ENCODE data around the gene IKZF4.
A peak's percentile ranks its signal among the peaks of the same experiment; 100 is the strongest.
"Not testable (repeated sequence)": the region's sequence is repeated elsewhere in the genome, so short reads cannot be mapped to it uniquely, and the experiment has no call there.

IKZF4 gene

DNA sequence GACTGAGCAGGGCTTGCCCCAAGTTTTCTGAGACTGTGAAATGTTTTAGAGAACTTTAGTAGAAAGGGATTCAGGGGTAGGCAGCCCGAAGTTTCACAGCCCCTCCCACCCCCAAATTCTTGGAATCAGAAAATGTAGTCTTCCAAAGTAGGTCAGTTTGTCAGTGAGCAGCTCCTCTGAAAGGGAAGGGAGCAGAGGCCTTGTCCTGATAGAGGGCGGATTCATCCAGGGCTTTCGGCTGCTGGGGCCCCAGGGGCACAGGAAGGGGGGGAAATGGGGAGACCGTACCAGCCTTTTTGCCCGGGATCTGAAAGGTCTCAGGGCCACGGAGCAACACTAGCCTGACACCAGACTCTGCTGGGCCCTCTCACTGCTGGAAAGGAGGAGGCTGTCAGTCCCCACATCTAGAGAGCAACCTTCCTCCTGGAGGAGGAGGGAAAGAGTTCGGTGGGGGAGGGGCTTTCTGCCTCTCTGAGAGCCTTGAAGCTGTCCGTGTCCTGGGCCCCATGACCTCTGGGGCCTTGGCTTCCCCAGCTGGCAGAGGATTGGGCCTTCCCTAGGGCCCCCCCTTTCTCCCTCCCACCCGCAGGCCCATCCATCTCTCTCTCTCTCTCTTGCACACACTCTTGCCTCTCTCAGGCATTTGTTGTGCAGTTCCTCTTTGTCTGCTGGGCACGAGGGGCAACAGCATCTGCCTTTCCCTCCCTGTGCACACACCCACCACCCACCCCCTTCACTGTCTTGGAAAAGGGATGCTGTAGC, at the start of gene IKZF4:
Gene IKZF4, plus strand, starts transcription at position 621 of the 762 bp plus-strand sequence. CDS start 451 bp downstream, outside the sequence.
- H3K36me3 Mint-ChIP-seq (ENCODE audit: low read depth), result peaks cover 16% of the 10 kb centered on the region
- peak within 1 kb of the TSS; percentile 96 for H3K27ac Mint-ChIP-seq
- H3K4me1 Mint-ChIP-seq (ENCODE audit: low read depth), result peaks cover 35% of the 10 kb centered on the region
- H3K4me3 Mint-ChIP-seq, result peak within 1 kb of the TSS; percentile 85
- DNase-seq, result peak; percentile 52
- no peaks in the 10 kb centered on the region for H3K27me3 Mint-ChIP-seq
- no peaks in the 10 kb centered on the region for H3K9me3 Mint-ChIP-seq

DNA sequence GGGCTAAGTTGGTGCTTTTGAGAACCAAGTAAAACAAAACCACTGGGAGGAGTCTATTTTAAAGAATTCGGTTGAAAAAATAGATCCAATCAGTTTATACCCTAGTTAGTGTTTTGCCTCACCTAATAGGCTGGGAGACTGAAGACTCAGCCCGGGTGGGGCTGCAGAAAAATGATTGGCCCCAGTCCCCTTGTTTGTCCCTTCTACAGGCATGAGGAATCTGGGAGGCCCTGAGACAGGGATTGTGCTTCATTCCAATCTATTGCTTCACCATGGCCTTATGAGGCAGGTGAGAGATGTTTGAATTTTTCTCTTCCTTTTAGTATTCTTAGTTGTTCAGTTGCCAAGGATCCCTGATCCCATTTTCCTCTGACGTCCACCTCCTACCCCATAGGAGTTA, 48.8 kb upstream of the IKZF4 start:
- no peak for DNase-seq
- H3K9me3 Mint-ChIP-seq, result no peaks in the 10 kb centered on the region
- no peak overlapping the region for H3K4me3 Mint-ChIP-seq
- peaks cover 35% of the 10 kb centered on the region for H3K36me3 Mint-ChIP-seq (ENCODE audit: low read depth)
- no peak overlapping the region for H3K27ac Mint-ChIP-seq
- H3K4me1 Mint-ChIP-seq (ENCODE audit: low read depth), result peaks cover 36% of the 10 kb centered on the region
- H3K27me3 Mint-ChIP-seq, result no peaks in the 10 kb centered on the region

DNA sequence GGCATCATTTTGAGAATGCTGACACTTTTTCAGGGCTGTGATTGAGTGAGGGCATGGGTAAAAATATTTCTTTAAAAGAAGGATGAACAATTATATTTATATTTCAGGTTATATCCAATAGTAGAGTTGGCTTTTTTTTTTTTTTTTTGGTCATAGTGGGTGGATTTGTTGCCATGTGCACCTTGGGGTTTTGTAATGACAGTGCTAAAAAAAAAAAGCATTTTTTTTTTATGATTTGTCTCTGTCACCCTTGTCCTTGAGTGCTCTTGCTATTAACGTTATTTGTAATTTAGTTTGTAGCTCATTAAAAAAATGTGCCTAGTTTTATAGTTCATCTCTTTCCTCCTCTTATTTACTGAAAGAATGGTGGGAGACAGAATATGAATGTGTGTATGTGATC, 48.4 kb upstream of the IKZF4 start:
- H3K27ac Mint-ChIP-seq, result no peak overlapping the region

DNA sequence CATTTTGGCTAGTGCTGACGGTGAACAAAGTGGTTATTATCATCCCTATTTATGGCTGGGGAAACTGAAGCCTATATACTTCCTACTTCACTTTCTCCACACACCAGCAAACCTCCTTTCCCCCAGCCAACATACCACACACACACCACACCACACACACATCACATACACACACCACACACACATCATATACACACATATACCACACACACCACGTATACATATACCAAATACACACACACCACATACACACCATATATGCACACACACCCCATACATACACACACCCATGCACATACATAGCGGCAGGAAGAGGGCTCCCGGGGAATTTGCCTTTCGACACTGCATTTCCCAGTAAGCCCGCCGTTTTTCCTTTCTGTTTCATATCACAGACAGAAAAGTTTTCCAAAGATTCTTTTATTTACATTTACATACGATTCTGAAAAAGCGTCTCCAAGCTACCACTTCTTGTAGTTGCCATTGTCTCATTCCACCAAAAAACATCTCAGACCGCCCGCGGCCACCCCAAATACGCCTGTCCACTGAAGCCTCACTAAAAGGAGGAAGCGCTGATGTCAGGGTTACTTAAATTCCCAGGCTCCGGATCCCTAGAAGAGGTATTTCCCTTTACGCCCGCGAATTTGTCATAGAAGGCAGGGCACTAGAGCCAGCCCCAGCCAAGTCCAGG, 47.8 kb upstream of the IKZF4 start:
- no peaks in the 10 kb centered on the region for H3K9me3 Mint-ChIP-seq
- peaks cover 36% of the 10 kb centered on the region for H3K4me1 Mint-ChIP-seq (ENCODE audit: low read depth)
- H3K36me3 Mint-ChIP-seq (ENCODE audit: low read depth), result peaks cover 29% of the 10 kb centered on the region
- no peaks in the 10 kb centered on the region for H3K27me3 Mint-ChIP-seq
- no peak overlapping the region for H3K27ac Mint-ChIP-seq
- H3K4me3 Mint-ChIP-seq, result no peak overlapping the region
- no peak for DNase-seq

More for the DNA sequence above, 48.4 kb upstream of the IKZF4 start:
- H3K9me3 Mint-ChIP-seq, result no peaks in the 10 kb centered on the region
- H3K4me1 Mint-ChIP-seq (ENCODE audit: low read depth), result peaks cover 38% of the 10 kb centered on the region
- no peaks in the 10 kb centered on the region for H3K27me3 Mint-ChIP-seq
- H3K4me3 Mint-ChIP-seq, result no peak overlapping the region
- peaks cover 31% of the 10 kb centered on the region for H3K36me3 Mint-ChIP-seq (ENCODE audit: low read depth)
- DNase-seq, result no peak

DNA sequence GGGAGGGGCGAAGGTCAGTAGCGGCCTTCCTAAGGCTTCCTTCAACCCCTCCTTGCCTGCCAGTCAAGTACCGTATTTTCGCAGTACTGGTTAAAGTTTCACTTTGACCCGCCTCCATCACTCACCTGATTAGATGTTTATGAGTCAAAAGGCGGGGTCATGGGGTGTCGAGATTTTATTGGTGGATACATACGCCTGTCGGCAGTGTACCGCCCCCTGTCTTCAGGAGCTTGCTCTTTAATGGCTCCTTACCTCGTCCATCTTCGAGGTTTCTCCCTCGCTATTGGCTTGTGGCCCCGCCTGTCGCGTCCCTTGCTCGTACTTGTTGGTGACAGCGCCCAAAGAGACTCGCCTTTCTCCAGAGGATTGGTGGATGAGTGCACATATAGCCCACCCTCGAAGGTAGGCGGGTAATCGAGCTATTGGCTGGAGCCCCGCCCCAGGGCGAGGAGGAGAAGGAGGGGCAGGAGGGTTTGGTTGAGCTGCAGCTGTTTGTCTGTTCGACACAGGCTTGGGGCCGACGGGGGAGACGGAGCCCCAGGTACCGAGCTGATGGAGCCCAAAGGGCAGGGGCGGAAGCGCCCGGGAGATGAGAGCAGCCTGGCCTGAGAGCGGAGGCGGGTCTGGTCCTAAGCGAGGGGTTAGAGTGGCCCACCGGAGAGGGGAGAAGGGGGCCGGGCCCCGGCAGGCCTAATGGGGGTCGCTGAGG, 47.1 kb upstream of the IKZF4 start, which contains the start of gene RAB5B:
Gene RAB5B, plus strand, starts transcription at position 480 of the 709 bp plus-strand sequence. CDS start 12,883 bp downstream, outside the sequence.
- Mint-ChIP-seq H3K4me1 (ENCODE audit: low read depth) (peaks cover 31% of the 10 kb centered on the region), H3K36me3 (ENCODE audit: low read depth) (peaks cover 25% of the 10 kb centered on the region), H3K9me3 (no peaks in the 10 kb centered on the region), H3K27ac (no peak within 1 kb of the TSS), H3K4me3 (no peak within 1 kb of the TSS), H3K27me3 (no peaks in the 10 kb centered on the region)
- peak; percentile 93 for DNase-seq

DNA sequence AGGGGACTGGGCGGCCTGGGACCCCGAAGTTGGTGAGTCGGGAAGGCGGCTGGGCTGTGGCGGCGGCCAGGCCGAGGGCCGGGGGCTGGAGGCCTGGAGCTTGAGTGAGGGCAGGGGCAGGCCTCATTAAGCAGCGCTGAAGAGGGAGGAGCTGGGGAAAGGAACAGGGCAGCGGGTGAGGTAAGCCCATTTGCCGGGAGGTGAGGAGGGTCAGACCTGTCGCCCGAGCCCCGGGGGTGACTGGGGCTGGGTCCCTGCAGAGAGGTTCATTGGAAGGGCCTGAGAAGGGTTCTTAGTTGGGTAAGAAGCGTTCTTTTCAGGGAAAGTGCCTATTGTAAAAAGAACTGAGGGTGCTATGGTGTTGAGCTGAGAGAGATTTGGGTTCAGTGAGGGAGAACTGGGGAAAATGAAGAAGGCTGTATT, 46.5 kb upstream of the IKZF4 start:
- no peak overlapping the region for H3K4me3 Mint-ChIP-seq
- no peaks in the 10 kb centered on the region for H3K9me3 Mint-ChIP-seq
- peaks cover 23% of the 10 kb centered on the region for H3K36me3 Mint-ChIP-seq (ENCODE audit: low read depth)
- no peak overlapping the region for H3K27ac Mint-ChIP-seq
- no peak for DNase-seq
- H3K27me3 Mint-ChIP-seq, result no peaks in the 10 kb centered on the region
- peaks cover 31% of the 10 kb centered on the region for H3K4me1 Mint-ChIP-seq (ENCODE audit: low read depth)

DNA sequence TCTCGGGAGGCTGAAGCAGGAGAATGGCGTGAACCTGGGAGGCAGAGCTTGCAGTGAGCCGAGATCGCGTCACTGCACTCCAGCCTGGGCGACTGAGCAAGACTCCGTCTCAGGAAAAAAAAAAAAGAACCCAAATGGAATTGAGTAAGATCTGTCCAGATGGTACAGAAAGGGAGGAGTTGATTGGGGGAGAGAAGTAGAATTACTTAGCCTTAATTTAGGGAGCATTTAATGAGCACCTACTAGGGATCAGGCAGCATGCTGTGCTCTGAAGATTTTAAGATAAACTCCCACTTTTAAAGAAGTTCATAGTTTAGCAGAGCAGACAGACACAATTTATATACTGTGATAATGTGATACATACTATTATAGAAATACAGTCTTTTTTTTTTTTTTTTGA, 42.5 kb upstream of the IKZF4 start:
- Mint-ChIP-seq H3K27me3 (no peaks in the 10 kb centered on the region), H3K4me1 (ENCODE audit: low read depth) (peaks cover 39% of the 10 kb centered on the region), H3K4me3 (no peak overlapping the region), H3K9me3 (no peaks in the 10 kb centered on the region), H3K27ac (no peak overlapping the region), H3K36me3 (ENCODE audit: low read depth) (peaks cover 32% of the 10 kb centered on the region)
- no peak for DNase-seq

DNA sequence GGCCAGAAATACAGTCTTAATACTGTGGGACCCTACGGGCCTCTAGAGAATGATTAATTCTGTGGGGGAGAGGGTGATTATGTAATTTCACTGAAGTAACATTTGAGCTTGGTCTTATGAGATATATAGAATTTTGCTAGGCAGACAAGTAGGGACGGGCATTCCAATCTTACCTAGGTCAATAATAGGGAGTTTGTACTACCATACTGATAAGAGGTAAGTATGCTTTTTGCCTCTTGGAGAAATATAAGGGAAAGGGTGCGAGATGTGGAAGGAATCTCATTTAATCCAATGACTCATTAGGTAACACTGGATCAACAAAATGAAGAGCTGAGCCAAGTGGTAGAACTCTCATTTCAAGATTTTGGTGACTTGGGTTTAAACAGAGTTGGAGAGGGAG, 41.8 kb upstream of the IKZF4 start:
- DNase-seq, result no peak
- peaks cover 38% of the 10 kb centered on the region for H3K36me3 Mint-ChIP-seq (ENCODE audit: low read depth)
- H3K27me3 Mint-ChIP-seq, result no peaks in the 10 kb centered on the region
- no peak overlapping the region for H3K4me3 Mint-ChIP-seq
- no peak overlapping the region for H3K27ac Mint-ChIP-seq
- no peaks in the 10 kb centered on the region for H3K9me3 Mint-ChIP-seq
- peaks cover 39% of the 10 kb centered on the region for H3K4me1 Mint-ChIP-seq (ENCODE audit: low read depth)

DNA sequence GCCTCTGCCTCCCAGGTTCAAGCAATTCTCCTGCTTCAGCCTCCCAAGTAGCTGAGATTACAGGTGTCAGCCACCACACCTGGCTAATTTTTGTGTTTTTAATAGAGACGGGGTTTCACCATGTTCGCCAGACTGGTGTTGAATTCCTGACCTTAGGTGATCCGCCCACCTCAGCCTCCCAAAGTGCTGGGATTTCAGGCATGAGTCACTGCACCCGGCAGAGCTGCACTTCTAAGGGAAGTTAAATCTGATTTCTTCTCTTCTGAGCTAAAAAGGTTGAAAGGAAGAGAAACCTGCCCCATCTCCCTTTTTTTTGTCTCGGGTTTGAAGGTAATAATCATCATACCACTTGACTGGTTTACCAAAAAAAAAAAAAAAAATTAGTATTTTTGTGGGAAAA, 39.0 kb upstream of the IKZF4 start:
- not testable (repeated sequence) for H3K9me3 Mint-ChIP-seq, DNase-seq, H3K4me3 Mint-ChIP-seq, H3K27me3 Mint-ChIP-seq, H3K27ac Mint-ChIP-seq
- peaks cover 33% of the 10 kb centered on the region for H3K4me1 Mint-ChIP-seq (ENCODE audit: low read depth)
- peaks cover 48% of the 10 kb centered on the region for H3K36me3 Mint-ChIP-seq (ENCODE audit: low read depth)

DNA sequence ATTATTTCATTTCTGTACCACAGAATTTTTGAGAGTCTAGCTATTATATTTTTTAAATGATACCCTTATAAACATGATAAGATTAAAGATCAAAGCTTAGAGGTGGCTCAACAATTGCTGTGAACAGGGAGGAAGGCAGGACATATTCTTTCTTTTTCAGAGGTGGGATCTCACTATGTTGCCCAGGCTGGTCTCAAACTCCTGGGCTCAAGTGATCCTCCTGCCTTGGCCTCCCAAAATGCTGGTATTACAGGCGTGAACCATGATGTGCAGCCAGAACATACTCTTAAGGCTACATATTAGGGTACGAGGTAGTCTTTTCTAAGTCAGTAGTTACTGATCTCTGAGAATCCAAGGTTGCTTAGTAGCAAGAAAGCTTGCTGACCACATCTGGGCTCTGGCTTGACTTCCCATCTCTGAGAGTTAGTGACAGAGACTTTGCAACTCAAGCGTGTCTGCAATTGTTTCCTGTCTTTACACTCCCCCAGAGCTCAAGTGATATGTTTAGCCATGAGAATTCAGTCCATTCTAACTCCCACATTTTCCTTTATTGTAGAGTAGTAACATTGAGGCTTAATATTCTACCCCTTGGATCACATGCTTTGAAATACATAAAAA, 38.4 kb upstream of the IKZF4 start:
- no peak overlapping the region for H3K4me3 Mint-ChIP-seq
- no peak for DNase-seq
- peaks cover 52% of the 10 kb centered on the region for H3K36me3 Mint-ChIP-seq (ENCODE audit: low read depth)
- H3K27ac Mint-ChIP-seq, result no peak overlapping the region
- H3K27me3 Mint-ChIP-seq, result no peaks in the 10 kb centered on the region
- peaks cover 28% of the 10 kb centered on the region for H3K4me1 Mint-ChIP-seq (ENCODE audit: low read depth)
- no peaks in the 10 kb centered on the region for H3K9me3 Mint-ChIP-seq

DNA sequence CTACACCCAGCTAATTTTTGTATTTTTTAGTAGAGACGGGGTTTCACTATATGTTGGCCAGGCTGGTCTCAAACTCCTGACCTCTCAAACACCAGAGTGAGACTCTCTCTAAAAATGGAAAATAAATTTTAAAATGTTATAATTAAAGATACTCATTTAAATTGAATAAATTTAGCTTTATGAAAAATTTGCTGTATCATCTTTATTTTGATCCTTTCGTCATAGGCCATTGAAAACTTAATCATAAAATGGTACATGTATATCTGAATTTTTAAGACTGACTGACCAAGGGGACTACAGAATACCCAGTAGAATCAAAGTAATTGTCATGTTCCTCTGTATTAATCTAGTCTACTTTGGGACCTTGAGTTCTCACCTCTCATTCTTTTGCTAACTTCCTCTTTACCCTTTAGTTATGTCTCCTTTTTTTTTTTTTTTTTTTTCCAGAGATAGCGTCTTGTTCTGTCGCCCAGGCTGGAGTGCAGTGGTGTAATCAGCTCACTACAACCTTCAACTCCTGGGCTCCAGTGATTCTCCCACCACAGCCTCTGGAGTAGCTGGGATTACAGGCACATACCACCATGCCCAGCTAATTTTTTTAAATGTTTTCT, 37.5 kb upstream of the IKZF4 start:
- no peaks in the 10 kb centered on the region for H3K9me3 Mint-ChIP-seq
- H3K4me3 Mint-ChIP-seq, result no peak overlapping the region
- H3K36me3 Mint-ChIP-seq (ENCODE audit: low read depth), result peaks cover 56% of the 10 kb centered on the region
- peaks cover 22% of the 10 kb centered on the region for H3K4me1 Mint-ChIP-seq (ENCODE audit: low read depth)
- peak overlapping the region; percentile 37 for H3K27ac Mint-ChIP-seq
- H3K27me3 Mint-ChIP-seq, result no peaks in the 10 kb centered on the region
- no peak for DNase-seq

DNA sequence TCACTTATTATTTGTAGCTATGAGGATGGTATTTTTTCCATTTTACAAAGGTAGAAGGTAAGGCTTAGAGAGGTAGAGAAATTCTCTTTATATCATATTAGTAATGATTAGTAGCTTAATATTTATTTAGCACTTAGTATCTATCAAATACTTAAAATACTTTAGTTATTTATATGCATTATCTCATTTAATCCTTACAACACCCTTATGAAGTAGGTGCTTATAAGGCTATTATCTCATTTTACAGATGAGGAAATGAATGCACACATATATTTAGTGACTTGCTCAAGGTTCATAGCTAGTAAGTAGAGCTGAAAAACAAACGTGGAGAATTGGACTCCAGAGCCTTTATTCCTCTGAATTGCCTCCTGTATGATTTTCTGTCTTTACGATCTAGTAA, 36.0 kb upstream of the IKZF4 start:
- DNase-seq, result no peak
- Mint-ChIP-seq H3K36me3 (ENCODE audit: low read depth) (peaks cover 61% of the 10 kb centered on the region), H3K4me3 (no peak overlapping the region), H3K4me1 (ENCODE audit: low read depth) (peaks cover 15% of the 10 kb centered on the region), H3K27me3 (no peaks in the 10 kb centered on the region), H3K27ac (no peak overlapping the region), H3K9me3 (no peaks in the 10 kb centered on the region)

DNA sequence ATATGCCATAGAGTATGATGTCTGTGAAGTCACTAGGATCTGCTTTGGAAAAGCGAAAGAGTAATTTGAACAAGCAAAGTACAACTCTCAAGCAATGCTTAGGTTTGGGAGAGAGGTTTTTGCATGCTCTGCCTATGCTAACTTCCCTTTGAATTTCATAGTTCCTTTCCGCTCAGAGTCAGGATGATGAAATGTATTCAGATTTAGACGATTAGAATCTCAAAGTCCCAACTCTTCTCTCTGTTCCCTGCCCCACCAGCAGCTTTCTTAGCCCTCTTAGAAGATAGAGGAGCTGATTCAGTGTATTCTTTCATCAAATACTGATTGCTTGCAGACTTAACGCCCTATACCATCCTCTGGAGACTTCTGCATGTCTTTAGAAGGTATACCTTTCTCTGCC, 35.5 kb upstream of the IKZF4 start:
- H3K9me3 Mint-ChIP-seq, result no peaks in the 10 kb centered on the region
- no peak for DNase-seq
- no peaks in the 10 kb centered on the region for H3K27me3 Mint-ChIP-seq
- H3K27ac Mint-ChIP-seq, result peak overlapping the region; percentile 14
- H3K36me3 Mint-ChIP-seq (ENCODE audit: low read depth), result peaks cover 64% of the 10 kb centered on the region
- H3K4me1 Mint-ChIP-seq (ENCODE audit: low read depth), result peaks cover 12% of the 10 kb centered on the region
- H3K4me3 Mint-ChIP-seq, result no peak overlapping the region

DNA sequence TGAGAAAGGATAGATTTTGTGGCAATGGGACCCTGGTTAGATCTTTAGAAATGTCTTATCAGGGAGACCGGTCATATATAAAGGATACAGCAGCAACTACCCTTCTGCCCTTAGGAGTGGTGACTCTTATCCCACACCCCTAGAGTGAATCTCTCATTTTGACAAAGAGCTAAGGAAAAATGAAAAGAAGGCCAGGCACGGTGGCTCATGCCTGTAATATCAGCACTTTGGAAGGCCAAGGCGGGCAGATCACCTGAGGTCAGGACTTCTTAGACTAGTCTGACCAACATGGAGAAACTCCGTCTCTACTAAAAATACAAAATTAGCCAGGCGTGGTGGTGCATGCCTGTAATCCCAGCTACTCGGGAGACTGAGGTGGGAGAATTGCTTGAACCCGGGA, 34.9 kb upstream of the IKZF4 start:
- not testable (repeated sequence) for H3K27me3 Mint-ChIP-seq, H3K9me3 Mint-ChIP-seq, H3K4me3 Mint-ChIP-seq
- H3K4me1 Mint-ChIP-seq (ENCODE audit: low read depth), result peaks cover 12% of the 10 kb centered on the region
- DNase-seq, result peak; percentile 9
- peak overlapping the region; percentile 18 for H3K27ac Mint-ChIP-seq
- H3K36me3 Mint-ChIP-seq (ENCODE audit: low read depth), result peaks cover 64% of the 10 kb centered on the region

All from activated T-cell treated with anti-CD3 and anti-CD28 coated beads, Interleukin-2, amount 50 U/mL, for 24 hours (primary cell).